Cortex of kidney (tissue), 1 donor: Measurements from ENCODE around the gene C19orf25.
"Not testable (repeated sequence)": the region's sequence is repeated elsewhere in the genome, so short reads cannot be mapped to it uniquely, and the experiment has no call there.

Experiments used
- DNase-seq: peaks from one replicate; lab custom pipeline; 2025; lab: John Stamatoyannopoulos, UW

The C19orf25 gene

DNA sequence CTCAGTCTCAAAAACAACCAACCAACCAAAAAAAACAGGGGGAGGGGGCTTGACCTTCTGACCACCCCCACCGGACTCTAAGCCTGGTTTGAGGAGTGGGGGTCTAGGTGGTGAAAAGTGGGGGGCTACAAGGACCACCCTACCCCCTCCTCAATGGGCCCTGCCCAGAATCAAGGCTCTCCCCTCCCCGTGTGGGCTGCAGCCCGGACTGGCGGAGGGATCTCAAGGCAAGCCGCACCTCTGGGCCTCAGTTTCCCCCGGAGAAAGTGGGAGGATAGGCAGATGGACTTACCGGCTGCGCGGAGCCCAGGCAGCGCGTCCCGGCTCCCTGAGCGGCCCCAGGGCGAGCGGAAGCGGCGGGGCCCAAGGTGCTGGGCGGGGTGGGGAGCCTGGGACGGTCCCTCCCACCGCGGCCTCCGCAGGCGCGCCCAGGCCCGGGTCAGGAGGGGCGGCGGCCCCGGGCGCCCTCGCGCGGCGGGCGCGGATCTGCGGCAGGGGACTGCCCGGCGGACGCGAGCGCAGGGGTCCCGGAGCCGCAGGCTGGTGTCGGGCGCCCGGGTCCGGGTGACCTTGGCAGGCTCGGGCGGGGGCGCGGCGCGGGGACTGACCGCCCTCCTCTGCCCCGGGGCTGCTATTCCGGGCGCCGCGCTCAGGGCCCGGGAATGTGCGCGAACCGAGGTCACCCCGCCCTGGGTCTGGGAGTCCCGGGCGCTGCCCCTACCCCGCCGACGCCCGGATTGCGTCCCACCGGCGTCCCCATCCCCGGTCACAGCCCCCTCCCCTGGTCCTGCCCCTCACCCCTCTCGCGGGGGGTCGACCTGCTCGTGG is 33.9 kb upstream of the C19orf25 start, which contains the start of gene ADAMTSL5:
Gene ADAMTSL5 (minus strand): TSS at position 349 of the 828 bp plus-strand sequence. CDS start 2,076 bp downstream, outside the sequence.
- no peak for DNase-seq

DNA sequence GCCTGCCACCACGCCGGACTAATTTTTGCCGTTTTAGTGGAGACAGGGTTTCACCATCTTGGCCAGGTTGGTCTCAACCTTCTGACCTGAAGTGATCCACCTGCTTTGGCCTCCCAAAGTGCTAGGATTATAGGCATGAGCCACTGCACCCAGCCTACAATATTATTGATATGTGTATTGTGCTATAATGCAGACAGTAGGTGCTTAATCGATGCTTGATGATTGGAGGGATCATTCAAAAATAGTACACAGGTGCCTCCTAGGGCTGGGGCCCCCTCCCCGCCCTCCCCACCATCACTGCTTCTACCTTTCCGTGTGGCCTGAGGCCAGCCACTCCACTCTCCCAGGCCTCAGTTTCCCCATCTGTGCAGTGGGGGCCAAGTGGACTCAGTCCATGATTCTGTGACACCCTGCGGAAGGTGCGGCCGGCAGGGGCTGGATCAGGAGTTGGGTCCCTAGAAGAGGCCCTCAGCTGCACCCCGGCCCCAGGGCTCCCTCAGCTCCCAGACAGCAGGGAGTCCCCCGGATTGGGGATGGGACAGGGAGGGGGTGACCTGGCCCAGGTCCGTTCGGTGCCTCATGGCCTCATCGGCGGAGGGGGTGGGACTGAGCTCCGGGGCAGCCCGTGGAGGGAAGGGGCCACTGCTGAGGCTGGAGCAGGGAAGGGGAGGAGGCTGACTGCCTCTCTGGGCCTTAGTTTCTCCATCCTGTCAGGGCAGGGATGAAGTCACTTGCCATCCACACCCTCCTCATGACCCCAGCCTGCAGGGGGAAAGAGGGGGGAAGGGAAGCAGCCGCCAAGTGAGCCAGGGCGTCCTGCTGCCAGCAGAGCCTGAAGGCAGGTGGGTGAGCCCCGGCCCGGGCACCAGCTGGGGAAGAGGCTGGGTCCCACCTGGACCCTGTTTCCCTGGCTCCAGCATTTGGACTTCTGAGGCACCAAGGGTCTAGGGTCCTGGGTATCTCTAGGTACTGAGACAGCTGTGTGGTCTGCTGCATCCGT is 32.6 kb upstream of the C19orf25 start:
- no peak for DNase-seq

DNA sequence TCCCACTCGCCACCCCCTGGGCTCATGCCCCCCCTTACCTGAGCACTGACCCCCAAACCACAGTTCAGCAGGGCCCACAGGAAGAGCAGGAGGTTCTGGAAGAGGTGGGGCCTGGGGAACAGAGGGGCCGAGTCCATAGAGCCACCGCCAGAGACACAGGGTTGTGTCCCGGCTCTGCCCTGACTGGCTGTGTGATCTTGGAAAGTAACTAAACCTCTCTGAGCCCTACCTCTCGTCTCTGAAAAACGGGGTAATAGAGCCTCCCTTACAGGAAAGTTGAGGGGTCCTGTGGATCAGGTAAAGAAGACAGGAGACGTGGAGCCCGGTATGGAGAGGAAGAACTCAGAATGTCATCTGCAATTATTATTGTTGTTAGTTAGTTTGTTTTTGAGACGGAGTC is 31.8 kb upstream of the C19orf25 start:
- no peak for DNase-seq

DNA sequence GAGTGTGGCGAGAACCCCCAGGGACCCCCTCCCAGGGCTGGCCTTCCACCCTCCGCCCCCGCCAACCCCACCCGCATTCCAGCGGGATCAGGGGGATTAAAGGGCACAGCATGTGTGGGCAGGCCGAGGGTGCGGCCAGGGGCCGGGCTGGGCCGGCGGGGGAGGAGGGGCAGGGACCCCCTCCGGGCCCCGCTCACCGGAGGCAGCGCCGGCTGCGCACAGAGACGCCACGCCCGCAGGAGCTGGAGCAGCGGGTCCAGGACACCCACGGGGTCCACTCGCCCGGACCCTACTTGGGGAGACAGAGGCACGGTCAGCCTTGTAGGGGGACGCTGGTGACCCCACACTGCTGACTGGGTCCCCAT is 31.4 kb upstream of the C19orf25 start:
- no peak for DNase-seq

DNA sequence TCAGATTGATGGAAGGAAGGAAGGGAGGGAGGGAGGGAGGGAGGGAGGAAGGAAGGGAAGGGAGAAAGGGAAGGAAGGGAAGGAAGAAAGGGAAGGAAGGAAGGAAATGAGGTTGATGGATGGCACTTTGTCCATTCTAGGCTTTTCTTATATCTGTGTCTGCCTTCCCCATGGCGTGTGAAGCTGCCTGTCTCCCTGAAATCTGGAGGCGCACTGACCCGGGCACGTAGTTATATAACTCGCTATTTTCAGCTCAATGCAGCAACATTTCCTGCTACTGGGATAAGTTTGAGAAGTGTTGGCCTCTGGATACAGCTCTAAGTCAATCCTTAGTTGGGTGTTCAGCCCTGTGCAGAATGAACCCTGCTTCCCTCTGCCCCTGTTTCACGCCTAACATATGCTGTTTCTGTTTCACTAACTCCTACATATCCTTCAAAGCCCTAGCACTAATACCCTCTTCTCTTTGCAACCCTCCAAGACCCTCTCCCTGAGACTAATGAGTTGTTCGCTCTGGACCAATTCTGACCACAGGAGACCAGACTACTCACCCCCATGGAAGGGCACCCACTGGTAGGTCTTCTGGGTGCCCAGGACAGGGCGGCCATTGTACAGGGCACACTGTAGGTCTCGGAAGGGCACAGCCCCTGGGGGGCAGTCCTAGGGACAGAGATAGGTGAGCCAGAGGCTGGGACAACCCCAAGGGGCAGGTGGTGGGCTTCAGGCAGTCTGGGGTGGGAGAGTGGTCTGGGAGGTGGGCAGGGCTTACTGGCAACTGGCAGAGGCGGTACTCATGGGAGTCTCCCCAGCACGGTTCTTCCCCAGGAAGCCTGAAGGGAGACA is 30.8 kb upstream of the C19orf25 start:
- DNase-seq: no peak

DNA sequence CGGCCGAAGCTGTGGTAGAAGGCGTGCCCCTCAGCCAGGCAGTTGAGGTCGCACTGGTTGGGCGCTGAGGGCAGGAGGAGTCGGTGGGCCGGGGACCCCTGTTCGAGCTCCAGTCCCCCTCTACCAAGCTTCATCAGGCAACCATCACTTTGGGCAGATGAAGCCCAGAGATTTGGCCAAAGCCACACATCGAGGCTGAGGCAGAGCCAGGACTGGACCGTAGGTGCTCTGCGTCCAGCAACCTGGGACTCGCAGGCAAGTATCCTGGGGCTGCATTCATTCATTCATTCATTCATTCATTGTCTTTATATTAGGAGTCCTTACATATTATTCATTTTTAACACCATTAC is 29.5 kb upstream of the C19orf25 start:
- DNase-seq: no peak

DNA sequence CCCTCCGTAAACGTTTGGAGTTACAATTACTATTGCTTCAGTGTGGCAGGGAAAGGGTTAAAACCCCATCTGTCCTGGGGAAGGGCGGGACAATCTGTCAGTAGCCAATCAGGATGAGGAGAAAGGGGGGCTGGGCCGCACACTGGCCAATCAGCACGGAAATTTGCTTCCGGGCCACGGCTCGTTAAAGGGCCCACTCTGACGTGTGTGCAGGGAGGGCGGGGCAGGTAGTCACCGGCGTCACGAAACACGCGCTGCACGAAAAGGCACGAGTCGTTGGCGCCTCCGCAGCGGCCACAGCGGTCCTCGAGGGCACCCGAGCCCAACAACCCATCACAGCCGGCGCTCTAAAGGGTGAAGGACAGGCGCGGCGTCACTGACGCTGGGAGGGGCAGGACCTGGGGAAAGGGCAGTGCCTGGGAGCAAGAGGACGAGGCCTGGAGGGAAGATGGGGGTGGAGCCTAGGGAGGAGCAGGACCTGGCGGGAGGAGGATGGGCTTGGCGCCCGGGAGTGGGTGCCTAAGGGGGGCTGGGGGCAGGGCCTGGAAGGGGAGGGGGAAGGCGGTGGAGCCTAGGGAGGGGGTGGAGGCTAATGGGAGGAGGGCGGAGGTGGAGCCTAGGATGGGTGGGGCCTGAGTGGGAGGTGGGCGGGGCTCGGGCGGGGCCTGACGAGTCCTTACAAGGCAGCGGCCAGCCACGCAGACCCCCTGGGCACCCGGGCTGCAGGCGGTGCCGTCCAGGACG is 28.9 kb upstream of the C19orf25 start:
- no peak for DNase-seq

DNA sequence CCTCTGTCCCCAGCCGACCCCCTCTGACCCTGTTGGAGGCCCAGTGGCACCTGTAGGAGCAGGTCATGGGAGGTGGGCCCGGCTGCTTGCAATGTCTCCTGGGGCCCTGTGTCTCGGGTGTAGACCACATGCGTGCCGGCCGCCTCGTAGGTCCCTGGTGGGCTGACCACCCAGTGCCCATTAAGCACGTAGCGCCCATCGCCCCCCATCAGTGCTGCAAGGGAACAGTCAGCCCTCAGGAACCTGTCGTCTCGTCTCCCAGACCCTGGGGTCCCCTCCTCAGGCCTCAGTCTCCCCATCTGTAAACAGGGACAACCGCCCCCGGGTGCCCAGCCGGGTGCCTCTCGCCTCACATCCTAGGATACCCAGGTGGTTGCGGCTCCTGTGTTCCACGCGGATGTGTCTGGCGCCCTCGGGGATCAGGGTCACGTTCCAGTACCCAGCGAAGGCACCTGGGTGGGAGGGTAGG is 28.2 kb upstream of the C19orf25 start:
- DNase-seq: no peak

DNA sequence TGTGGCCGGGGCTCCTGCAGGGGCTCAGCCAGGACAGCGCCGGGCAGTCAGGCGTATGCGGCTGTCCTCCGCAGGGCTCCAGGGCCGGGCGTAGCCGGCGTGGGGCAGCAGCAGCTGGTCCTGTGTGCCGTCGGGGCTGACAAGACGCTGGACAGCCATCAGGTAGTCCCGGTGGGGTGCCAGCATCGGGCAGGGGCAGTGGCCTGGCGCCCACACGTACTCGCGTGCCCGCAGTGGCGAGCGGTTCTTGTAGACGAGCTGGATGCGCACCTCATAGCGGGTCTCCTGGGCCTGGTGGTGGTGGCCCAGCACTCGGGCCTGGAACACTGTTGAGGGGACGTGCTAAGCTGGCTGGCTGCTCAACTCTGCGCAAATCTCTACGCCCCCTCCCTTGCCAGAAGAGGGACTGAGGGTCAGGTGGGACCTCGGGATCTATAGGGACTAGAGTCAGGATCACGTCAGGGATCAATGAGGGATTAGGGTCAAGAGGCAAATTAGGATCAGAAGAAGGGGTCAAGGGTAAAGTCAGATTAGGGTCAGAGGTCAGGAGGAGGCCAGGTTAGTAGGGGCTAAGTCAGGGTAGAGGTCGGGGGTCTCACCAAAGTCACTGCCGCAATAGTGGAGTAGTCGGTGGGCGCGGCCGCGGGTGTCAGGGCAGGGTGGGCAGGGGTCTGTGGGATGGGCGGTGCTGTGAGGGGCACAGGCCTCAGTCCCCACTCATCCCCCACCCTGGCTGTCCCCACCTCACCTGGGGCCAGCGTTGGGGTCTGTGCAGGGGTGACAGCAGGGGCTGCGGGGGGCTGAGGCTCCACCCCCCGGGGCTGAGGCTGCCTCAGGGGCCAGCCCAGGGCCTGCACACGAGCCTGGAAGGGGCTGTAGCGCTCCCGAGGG is 27.2 kb upstream of the C19orf25 start:
- no peak for DNase-seq

DNA sequence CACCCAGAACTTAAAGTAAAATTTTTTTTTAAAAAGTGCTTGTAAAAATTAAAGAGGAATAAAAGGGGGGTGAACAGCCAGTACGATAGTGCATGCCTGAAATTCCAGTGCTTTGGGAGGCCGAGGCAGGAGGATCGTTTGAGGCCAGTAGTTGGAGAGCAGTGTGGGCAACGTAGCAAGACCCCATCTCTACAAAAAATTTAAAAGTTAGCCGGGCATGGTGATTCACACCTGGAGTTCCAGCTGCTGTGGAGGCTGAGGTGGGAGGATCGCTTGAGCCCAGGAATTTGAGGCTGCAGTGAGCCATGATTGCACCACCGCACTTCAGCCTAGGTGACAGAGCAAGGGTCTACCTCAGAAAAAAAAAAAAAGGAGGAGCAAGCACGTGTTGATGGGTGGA is 26.0 kb upstream of the C19orf25 start:
- DNase-seq: no peak

DNA sequence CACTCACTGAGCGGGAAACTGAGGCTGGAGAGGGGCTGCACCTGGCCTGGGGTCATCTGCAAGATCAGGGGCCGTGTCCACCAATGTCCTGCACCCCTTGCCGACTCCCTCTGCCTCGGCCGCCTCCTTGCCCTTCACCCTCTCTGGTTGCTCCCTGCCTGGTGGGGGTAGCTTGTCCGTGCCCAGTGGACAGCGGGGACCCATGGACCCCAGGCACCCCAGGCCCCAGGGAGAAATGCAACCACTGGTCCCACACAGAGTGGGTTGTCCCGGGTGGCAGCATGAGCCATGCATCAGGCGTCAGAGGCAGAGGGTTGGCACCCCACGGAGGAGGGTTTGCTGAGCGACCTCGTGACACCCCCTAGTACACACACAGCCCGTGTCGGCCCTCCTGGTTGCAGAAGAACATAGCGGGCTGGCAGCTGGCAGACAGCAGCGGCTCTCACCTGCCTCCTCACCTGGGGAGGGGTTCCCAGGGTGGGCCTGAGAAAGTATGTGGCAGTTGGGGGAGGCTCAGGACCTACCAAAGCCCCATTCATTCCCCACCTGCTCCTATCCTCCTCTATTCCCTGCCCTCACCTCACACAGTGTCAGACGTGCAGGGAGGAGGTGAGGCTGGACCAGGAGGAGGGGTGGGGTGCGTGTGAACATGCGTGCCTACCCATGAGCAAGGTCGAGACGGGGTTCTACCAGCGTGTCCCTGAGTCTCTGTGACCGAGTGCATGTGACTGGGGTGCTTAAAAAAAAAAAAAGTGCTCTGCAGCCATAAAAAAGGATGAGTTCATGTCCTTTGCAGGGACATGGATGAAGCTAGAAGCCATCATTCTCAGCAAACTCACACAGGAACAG is 25.1 kb upstream of the C19orf25 start:
- no peak for DNase-seq

DNA sequence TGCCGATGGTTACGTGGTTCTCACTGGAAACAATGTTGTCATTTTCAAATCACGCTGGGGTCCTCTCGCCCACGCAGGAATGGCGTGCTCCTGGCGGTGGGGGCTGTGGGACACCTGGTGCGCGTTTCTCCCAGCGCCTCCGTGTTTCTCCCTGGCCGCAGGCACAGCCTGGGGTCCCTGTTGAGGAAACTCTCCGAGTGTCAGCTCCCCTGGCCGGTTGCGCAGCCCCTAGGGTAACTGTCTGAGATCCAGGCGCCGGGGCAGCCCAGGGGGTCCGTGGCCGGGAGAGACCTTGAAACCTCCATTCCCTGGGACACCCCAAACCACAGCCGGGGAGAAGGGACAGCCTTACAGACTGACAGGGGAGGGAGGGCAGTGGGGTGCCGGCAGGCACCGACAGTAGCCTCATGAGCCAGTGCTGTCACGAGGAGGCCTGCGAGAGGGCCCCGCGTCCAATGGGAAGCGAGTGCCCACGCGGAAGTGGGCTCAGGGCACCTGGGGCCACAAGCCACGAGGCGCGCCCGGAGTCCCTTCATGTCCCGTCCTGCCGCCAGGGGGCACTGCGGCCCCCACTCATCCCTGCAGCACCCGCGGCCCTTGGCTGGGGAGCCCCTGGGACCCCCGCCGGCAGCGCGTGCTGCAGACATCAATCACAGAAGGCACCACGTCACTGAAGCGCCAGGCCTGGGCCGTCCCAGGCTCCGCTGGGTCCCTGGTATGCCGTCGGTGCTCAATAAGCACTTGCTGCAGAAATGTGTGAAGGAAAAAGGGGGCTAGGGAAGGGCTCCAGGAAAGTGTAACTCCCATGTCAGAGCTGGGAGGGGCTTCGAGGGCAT is 24.3 kb upstream of the C19orf25 start:
- no peak for DNase-seq

DNA sequence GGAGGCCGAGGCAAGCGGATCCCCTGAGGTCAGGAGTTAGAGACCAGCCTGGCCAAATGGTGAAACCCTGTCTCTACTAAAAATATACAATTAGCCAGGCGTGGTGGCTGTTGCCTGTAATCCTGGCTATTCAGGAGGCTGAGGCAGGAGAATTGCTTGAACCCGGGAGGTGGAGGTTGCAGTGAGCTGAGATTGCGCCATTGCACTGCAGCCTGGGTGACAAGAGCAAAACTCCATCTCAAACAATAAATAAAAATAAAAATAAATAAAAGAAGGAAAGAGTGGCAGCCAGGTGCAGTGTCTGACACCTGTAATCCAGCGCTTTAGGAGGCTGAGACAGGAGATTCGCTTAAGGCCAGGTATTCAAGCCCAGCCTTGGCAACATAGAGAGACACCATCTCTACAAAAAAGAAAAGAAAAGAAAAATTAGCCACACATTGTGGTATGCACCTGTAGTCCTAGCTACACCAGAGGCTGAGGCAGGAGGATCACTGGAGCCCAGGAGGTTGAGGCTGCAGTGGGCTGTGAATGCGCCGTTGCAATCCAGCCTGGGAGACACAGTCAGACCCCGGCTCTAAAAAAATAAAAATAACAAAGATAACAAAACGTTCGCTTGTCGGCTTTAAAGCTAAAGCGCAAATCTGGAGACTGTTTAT is 23.5 kb upstream of the C19orf25 start:
- DNase-seq: no peak

DNA sequence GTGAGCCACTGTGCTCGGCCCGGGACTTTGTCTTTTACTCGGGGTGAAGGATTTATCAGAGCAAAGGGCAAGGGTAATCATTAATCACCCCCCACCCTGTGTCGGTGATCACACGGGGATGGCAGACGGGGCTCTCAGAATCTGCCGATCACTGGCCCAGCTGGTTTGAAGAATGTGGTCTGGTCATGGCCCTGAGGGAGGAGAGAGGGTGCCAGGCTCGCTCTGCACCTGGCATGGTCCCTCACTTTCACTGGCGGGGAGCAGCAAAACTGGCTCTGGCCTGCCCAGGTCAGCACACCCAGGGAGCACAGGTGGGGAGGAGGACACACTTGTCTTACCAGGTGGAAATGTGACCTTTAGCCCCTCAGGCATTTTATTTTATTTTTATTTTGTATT is 22.2 kb upstream of the C19orf25 start:
- DNase-seq: no peak

DNA sequence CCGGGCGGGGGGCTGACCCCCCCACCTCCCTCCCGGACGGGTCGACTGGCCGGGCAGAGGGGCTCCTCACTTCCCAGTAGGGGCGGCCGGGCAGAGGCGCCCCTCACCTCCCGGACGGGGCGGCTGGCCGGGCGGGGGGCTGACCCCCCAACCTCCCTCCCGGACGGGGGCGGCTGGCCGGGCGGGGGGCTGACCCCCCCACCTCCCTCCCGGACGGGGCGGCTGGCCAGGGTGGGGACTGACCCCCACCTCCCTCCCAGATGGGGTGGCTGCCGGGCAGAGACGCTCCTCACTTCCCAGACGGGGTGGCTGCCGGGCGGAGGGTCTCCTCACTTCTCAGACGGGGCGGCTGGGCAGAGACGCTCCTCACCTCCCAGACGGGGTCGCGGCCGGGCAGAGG is 20.2 kb upstream of the C19orf25 start:
- DNase-seq: not testable (repeated sequence)

DNA sequence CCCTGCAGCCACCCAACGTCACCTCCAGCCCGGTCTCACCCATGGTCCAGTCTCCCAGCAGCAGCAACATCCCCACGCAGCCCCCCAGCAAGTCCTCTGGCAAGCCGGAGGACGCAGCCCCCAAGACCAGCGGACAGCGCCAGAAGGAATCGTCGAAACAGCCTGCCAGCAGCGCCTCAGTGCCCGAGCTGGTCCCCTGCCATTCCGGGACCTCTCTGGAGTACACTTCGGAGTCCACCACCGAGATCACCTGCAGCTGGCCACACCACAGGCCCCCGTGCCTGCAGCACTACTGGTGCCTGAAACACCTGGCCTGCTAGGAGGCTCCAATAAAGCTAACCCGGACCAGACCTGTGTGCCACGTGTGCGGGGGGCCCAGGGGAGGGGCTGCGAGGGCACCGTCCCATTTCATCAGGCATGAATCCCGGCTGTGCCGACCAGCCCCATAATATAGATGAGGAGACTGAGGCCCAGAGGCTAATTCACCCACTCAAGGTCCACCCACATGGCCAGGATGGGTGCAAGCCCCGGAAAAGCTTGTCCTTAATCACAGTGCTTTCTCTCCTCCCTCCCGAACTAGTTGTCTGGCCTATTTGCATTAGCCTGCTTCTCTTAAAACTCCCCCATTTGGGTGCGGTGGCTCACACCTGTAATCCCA is 18.7 kb upstream of the C19orf25 start:
- no peak for DNase-seq
